Neural crest cell (in vitro differentiated cells): ENCODE measurements around the gene MUC3A. TPM values are rescaled to one million over a fixed set of nuclear protein-coding genes. Genes with fewer than 3 reads are reported as not detected.

ENCODE experiments used
- DNase-seq: peaks from one replicate; pipeline ENCODE4 v3.0.0; 2021; ENCODE audit warnings: low read depth, mixed read lengths, low spot score
- H3K27ac Mint-ChIP-seq: one replicate; pipeline ENCODE4 v1.8.0; 2021; ENCODE audit warnings: mild to moderate bottlenecking, mixed read lengths; ENCODE audit not compliant: unreplicated experiment
- H3K27me3 Mint-ChIP-seq: 2 replicates; pipeline ENCODE4 v1.8.0; 2021; ENCODE audit warnings: low read depth, mild to moderate bottlenecking, mixed read lengths
- H3K36me3 Mint-ChIP-seq: 2 replicates; pipeline ENCODE4 v1.8.0; 2021; ENCODE audit warnings: low read depth, mild to moderate bottlenecking, mixed read lengths
- H3K4me1 Mint-ChIP-seq: 2 replicates; pipeline ENCODE4 v1.8.0; 2021; ENCODE audit warnings: mixed read lengths
- H3K4me3 Mint-ChIP-seq: one replicate; pipeline ENCODE4 v1.8.0; 2021; ENCODE audit warnings: mild to moderate bottlenecking, mixed read lengths
- H3K9me3 Mint-ChIP-seq: 2 replicates; pipeline ENCODE4 v1.8.0; 2021; ENCODE audit warnings: mixed read lengths
- total RNA-seq: library from RNA; stranded (reverse); gene quantifications from 2 replicates; pipeline ENCODE4 v1.2.1, GENCODE V29; 2021
- TF ChIP-seq, protein P1 (sequence below): fragments of 200-600 bp; sonication (generic); conservative IDR thresholded peaks from 2 replicates; pipeline ENCODE4 v1.5.0; 2021; ENCODE audit warnings: antibody characterized with exemption, mild to moderate bottlenecking

MUC3A gene
- total RNA-seq, 1 donor from 2014 or later = 0.16 TPM

DNA sequence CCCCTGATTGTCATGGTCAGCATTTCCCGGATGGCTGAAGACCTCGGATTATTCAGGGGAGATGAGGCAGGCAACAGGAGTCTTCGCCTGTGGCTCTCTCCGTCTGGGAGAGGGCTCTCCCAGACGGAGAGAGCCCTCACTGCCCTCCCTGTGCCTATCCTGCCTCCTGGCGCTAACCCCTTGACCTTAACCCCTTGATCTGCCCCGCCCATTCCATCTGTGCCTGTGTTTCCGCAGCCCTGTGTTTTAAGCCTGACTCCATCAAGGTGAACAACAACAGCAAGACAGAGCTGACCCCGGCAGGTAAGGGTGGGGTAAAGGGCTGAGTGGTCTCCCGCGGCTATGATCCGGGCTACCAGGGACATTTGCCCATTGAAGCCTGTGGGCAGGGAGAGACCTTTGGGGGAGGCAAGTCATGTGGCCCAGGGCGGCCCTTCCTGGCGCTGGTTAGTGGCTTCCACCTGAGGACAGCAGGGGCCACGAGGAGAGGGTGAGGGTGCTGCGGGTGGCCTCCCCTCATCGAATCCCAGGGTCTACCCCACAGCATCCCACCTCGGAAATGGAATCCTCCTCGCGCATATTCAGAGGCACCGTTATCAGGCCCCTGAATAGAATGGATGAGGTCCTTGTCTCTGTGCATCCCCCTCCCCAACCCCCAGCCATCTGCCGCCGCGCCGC is 15.8 kb downstream of the MUC3A start:
- Mint-ChIP-seq H3K9me3 (no peaks in the 10 kb centered on the region), H3K4me3 (peak overlapping the region; percentile 69)

DNA sequence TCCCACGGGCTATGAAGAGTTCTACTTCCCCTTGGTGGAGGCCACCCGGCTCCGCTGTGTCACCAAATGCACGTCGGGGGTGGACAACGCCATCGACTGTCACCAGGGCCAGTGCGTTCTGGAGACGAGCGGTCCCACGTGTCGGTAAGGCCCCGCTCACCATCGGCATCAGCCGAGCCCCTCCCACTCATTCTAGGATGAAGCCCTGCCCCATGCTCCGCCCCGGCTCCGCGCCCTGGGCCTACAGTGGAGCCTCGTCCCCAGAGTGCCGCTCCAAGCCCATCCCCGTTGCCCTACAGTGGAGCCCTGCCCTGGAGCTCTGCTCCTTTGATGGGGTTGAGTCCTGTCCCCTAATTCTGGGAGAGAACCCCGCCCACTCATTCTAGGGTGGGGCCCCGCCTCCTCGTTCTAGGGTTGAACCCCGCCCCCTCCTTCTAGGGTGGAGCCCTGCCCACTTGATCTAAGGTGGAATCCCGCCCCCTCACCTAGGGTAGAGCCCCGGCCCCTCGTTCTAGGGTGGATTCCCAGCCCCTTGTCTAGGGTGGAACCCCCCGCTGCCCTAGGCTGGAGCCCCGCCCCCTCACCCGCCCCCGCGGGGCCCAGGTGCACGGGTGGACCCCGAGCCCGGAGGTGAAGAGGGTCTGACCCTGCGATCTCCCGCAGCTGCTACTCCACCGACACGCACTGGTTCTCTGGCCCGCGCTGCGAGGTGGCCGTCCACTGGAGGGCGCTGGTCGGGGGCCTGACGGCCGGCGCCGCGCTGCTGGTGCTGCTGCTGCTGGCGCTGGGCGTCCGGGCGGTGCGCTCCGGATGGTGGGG is 16.6 kb downstream of the MUC3A start:
- DNase-seq = peak; percentile 99
- no peak overlapping the region for H3K27ac Mint-ChIP-seq
- peaks cover 83% of the 10 kb centered on the region for H3K27me3 Mint-ChIP-seq
- peak overlapping the region; percentile 69 for H3K4me3 Mint-ChIP-seq
- H3K9me3 Mint-ChIP-seq = no peaks in the 10 kb centered on the region
- H3K4me1 Mint-ChIP-seq = peaks cover 21% of the 10 kb centered on the region
- TF ChIP-seq, protein P1, sequence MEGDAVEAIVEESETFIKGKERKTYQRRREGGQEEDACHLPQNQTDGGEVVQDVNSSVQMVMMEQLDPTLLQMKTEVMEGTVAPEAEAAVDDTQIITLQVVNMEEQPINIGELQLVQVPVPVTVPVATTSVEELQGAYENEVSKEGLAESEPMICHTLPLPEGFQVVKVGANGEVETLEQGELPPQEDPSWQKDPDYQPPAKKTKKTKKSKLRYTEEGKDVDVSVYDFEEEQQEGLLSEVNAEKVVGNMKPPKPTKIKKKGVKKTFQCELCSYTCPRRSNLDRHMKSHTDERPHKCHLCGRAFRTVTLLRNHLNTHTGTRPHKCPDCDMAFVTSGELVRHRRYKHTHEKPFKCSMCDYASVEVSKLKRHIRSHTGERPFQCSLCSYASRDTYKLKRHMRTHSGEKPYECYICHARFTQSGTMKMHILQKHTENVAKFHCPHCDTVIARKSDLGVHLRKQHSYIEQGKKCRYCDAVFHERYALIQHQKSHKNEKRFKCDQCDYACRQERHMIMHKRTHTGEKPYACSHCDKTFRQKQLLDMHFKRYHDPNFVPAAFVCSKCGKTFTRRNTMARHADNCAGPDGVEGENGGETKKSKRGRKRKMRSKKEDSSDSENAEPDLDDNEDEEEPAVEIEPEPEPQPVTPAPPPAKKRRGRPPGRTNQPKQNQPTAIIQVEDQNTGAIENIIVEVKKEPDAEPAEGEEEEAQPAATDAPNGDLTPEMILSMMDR = peak; percentile 97
- H3K36me3 Mint-ChIP-seq = no peaks in the 10 kb centered on the region

More for the DNA sequence above, 15.8 kb downstream of the MUC3A start:
- DNase-seq = no peak
- Mint-ChIP-seq H3K36me3 (no peaks in the 10 kb centered on the region), H3K27me3 (peaks cover 80% of the 10 kb centered on the region), H3K4me1 (peaks cover 21% of the 10 kb centered on the region), H3K27ac (no peak overlapping the region)
- TF ChIP-seq, protein P1 = no peak

DNA sequence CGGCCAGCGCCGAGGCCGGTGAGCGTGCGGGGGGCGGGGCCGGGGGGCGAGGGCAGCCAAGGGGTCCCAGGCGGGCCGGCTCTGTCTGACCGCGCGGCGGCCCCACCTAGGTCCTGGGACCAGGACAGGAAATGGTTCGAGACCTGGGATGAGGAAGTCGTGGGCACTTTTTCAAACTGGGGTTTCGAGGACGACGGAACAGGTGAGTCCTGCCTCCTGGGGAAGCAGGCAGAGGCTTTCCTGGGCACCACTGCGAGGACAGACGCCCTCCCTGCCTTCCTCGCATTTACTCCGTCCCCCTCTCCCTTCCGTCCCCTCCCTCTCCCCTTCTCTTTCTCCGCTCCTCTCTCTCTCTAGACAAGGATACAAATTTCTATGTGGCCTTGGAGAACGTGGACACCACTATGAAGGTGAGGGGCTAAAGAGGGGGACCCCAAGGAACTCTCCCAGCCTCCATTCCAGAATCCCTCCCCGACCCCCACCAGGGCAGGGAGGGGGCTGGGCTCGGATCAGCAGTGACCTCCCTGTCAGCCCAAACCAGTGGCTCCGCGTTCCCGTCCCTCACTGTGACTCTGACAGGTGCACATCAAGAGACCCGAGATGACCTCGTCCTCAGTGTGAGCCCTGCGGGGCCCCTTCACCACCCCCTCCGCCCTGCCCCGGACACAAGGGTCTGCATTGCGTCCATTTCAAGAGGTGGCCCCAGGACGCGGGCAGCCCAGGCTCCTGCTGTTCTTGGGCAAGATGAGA is 17.4 kb downstream of the MUC3A start:
- TF ChIP-seq, protein P1 = peak; percentile 10
- Mint-ChIP-seq H3K36me3 (no peaks in the 10 kb centered on the region), H3K4me1 (peaks cover 23% of the 10 kb centered on the region), H3K9me3 (no peaks in the 10 kb centered on the region), H3K27ac (no peak overlapping the region), H3K4me3 (no peak overlapping the region), H3K27me3 (peaks cover 91% of the 10 kb centered on the region)
- DNase-seq = no peak

DNA sequence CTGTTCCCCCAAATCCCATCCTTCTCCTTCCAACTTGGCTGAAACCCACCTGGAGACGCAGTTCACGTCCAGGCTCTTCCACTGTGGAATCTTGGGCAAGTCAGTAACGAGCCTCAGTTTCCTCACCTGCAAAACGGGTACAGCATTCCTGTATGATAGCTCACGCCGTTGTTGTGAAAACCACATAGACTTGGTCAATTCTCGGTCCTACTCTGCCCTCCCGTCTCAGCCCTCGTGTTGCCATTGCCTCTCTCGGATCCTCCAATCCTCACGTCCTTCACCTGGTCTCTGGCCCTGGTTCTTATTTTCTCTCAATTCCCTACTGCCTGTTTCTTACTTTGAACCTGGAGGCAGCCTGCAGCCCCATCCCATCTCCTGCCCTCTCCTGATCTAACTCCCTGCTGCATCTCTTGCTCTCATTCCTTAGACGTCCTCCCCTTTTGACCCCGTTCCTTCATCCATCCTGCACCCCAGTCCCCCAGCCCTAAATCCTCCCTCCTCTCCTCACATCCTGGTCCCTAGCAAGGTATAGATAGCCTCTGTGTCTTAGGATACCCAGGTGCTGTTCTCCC is 18.0 kb downstream of the MUC3A start:
- no peak for DNase-seq
- peak overlapping the region; percentile 18 for H3K4me3 Mint-ChIP-seq
- H3K27ac Mint-ChIP-seq = no peak overlapping the region
- no peaks in the 10 kb centered on the region for H3K36me3 Mint-ChIP-seq
- peaks cover 25% of the 10 kb centered on the region for H3K4me1 Mint-ChIP-seq
- TF ChIP-seq, protein P1 = no peak
- peaks cover 94% of the 10 kb centered on the region for H3K27me3 Mint-ChIP-seq
- no peaks in the 10 kb centered on the region for H3K9me3 Mint-ChIP-seq

DNA sequence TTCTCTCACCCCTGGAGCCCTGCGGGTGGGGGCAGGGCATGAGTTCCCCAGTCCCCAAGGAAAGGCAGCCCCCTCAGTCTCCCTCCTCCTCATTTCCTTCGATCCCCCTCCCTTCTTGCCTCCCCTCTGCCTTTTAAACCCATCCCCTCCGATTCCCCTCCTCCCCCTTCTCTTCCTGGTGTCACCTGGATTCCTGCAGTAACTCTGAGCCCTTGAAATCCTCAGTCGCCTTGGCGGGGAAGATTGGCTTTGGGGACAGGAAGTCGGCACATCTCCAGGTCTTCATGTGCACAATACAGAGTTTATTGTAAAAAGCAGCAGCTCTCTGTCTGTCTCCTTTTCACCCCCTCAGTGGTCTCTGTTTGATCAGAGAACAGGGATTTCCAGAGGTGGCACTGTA is 18.7 kb downstream of the MUC3A start:
- DNase-seq = no peak
- Mint-ChIP-seq H3K27ac (no peak overlapping the region), H3K27me3 (peaks cover 93% of the 10 kb centered on the region), H3K4me1 (peaks cover 25% of the 10 kb centered on the region), H3K9me3 (no peaks in the 10 kb centered on the region), H3K36me3 (no peaks in the 10 kb centered on the region), H3K4me3 (no peak overlapping the region)
- TF ChIP-seq, protein P1 = no peak
